ENCODE data around the gene FOXJ3. TPM values are rescaled to one million over a fixed set of nuclear protein-coding genes. Genes with fewer than 3 reads are reported as not detected.

Gene FOXJ3
- total and polyA plus RNA-seq, 4 donors, result 37.9 to 82.1 (median 39.7) TPM

DNA sequence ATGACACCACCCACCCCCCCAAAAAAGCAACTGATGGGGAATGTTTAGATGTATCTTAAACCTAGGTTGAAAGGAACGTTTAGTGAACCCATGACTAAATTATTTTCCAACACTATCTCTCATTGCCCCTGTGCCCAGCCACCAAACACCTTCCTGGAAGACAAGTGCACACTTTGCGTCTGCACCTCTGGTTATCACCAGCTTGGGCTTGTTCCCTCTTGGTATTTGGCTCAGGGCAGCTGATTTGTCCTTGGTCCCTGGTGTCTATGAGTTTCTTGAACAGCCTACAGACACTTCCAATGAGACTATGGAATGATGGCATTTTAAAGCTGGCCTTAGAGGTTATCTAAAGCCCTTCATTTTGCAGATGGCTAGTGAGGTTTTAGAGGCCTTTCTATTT, 30.1 kb upstream of the FOXJ3 start:
- no peaks in the 10 kb centered on the region for H3K36me3 ChIP-seq (ENCODE audit: control insufficient read depth, insufficient read depth, low read length)
- H3K27me3 ChIP-seq (ENCODE audit: control insufficient read depth, insufficient read depth, low read length), result no peaks in the 10 kb centered on the region
- H3K27ac ChIP-seq (ENCODE audit: low read depth, low read length), result no peak overlapping the region
- no peak for DNase-seq (ENCODE audit: low read depth in 4 of 6, low spot score in 6 of 6)
- H3K4me3 ChIP-seq (ENCODE audit: low read depth, low read length), result no peak overlapping the region
- 86% methylated on average over 2 of the region's 2 CpGs for WGBS (ENCODE audit: insufficient coverage)
- H3K4me1 ChIP-seq (ENCODE audit: control insufficient read depth, insufficient read depth, low read length), result no peaks in the 10 kb centered on the region
- H3K9me3 ChIP-seq (ENCODE audit: control insufficient read depth, insufficient read depth, low read length), result no peaks in the 10 kb centered on the region

DNA sequence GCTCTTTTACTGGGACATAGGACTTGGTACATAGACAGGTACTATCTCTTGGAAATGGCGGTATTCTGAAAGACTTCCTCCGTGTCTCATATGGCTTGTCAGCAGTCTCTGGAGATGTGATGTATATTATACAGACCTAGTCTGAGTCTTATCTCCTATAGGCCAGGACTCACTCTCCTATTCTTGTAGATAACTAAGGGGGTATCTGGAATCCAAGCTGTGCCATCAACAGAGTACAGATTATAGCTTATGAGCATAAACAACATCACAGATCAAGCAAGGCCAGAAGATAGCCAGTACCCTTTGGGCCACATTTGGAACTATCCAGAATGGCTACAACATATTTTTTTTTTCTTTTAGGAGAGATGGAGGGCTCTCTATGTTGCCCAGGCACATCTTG, 29.5 kb upstream of the FOXJ3 start:
- DNase-seq (ENCODE audit: low read depth in 4 of 6, low spot score in 6 of 6), result no peak
- H3K27me3 ChIP-seq (ENCODE audit: control insufficient read depth, insufficient read depth, low read length), result no peaks in the 10 kb centered on the region
- H3K9me3 ChIP-seq (ENCODE audit: control insufficient read depth, insufficient read depth, low read length), result no peaks in the 10 kb centered on the region
- H3K4me3 ChIP-seq (ENCODE audit: low read depth, low read length), result no peak overlapping the region
- no peak overlapping the region for H3K27ac ChIP-seq (ENCODE audit: low read depth, low read length)
- no peaks in the 10 kb centered on the region for H3K4me1 ChIP-seq (ENCODE audit: control insufficient read depth, insufficient read depth, low read length)
- WGBS (ENCODE audit: insufficient coverage), result no CpG with 5 or more reads among the region's 2 CpGs
- no peaks in the 10 kb centered on the region for H3K36me3 ChIP-seq (ENCODE audit: control insufficient read depth, insufficient read depth, low read length)

DNA sequence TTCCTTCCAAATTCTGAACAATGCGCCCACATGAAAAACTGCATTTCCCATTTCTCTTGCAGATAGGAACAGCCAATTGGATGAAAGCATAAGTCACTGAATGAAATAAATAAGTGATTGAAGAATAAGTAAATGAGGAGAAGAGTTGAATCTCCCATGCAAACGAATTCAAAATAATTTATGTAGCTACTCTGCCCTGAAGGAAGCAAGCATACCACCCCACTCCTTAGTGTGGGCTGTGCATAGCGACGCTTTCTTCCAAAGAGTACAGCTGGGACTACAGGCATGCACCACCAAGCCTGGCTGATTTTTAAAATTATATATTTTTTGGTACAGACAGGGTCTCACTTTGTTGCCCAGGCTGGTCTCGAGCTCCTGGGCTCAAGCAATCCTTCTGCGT, 29.1 kb upstream of the FOXJ3 start:
- H3K4me3 ChIP-seq (ENCODE audit: low read depth, low read length), result no peak overlapping the region
- H3K9me3 ChIP-seq (ENCODE audit: control insufficient read depth, insufficient read depth, low read length), result no peaks in the 10 kb centered on the region
- H3K27ac ChIP-seq (ENCODE audit: low read depth, low read length), result no peak overlapping the region
- no peaks in the 10 kb centered on the region for H3K4me1 ChIP-seq (ENCODE audit: control insufficient read depth, insufficient read depth, low read length)
- H3K27me3 ChIP-seq (ENCODE audit: control insufficient read depth, insufficient read depth, low read length), result no peaks in the 10 kb centered on the region
- DNase-seq (ENCODE audit: low read depth in 4 of 6, low spot score in 6 of 6), result no peak
- H3K36me3 ChIP-seq (ENCODE audit: control insufficient read depth, insufficient read depth, low read length), result no peaks in the 10 kb centered on the region
- WGBS (ENCODE audit: insufficient coverage), result 85% methylated on average over 2 of the region's 6 CpGs

GRCh38 chr1:42359466-42359865, 24.4 kb upstream of the FOXJ3 start:
- peak in 1 of 6 donors; percentile 19 for DNase-seq (ENCODE audit: low read depth in 4 of 6, low spot score in 6 of 6)
- WGBS (ENCODE audit: insufficient coverage), result 80% methylated on average over 1 of the region's 1 CpG
- H3K4me1 ChIP-seq (ENCODE audit: control insufficient read depth, insufficient read depth, low read length), result no peaks in the 10 kb centered on the region
- H3K36me3 ChIP-seq (ENCODE audit: control insufficient read depth, insufficient read depth, low read length), result no peaks in the 10 kb centered on the region
- no peaks in the 10 kb centered on the region for H3K27me3 ChIP-seq (ENCODE audit: control insufficient read depth, insufficient read depth, low read length)
- H3K4me3 ChIP-seq (ENCODE audit: low read depth, low read length), result no peak overlapping the region
- no peaks in the 10 kb centered on the region for H3K9me3 ChIP-seq (ENCODE audit: control insufficient read depth, insufficient read depth, low read length)
- H3K27ac ChIP-seq (ENCODE audit: low read depth, low read length), result no peak overlapping the region

DNA sequence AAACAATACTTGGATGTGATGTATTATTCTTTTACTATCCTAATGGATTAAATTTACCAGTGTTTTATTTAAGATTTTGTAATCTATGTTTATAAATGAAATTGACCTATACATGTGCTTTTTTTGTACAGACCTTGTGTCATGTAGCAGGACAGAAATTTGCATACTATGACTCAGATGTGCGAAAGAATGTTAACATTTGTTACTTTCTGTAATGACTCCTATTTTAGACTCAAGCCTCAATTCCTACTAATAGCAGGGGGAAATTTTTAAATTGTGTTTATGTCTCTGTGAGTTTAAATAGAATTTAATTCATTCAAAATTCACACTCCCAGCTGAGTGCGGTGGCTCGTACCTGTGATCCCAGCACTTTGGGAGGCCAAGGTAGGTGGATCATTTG, 23.8 kb upstream of the FOXJ3 start:
- Histone ChIP-seq H3K4me3 (ENCODE audit: low read depth, low read length) (no peak overlapping the region), H3K4me1 (ENCODE audit: control insufficient read depth, insufficient read depth, low read length) (no peaks in the 10 kb centered on the region), H3K9me3 (ENCODE audit: control insufficient read depth, insufficient read depth, low read length) (no peaks in the 10 kb centered on the region), H3K27ac (ENCODE audit: low read depth, low read length) (no peak overlapping the region), H3K27me3 (ENCODE audit: control insufficient read depth, insufficient read depth, low read length) (no peaks in the 10 kb centered on the region), H3K36me3 (ENCODE audit: control insufficient read depth, insufficient read depth, low read length) (no peaks in the 10 kb centered on the region)
- DNase-seq (ENCODE audit: low read depth in 4 of 6, low spot score in 6 of 6), result no peak
- WGBS (ENCODE audit: insufficient coverage), result no CpG with 5 or more reads among the region's 3 CpGs

GRCh38 chr1:42350086-42350485, 15.1 kb upstream of the FOXJ3 start:
- 0% methylated on average over 1 of the region's 1 CpG for WGBS (ENCODE audit: insufficient coverage)
- no peak overlapping the region for H3K27ac ChIP-seq (ENCODE audit: low read depth, low read length)
- no peak overlapping the region for H3K4me3 ChIP-seq (ENCODE audit: low read depth, low read length)
- H3K27me3 ChIP-seq (ENCODE audit: control insufficient read depth, insufficient read depth, low read length), result no peaks in the 10 kb centered on the region
- peak in 2 of 6 donors; percentile 33 to 64 for DNase-seq (ENCODE audit: low read depth in 4 of 6, low spot score in 6 of 6)
- H3K9me3 ChIP-seq (ENCODE audit: control insufficient read depth, insufficient read depth, low read length), result no peaks in the 10 kb centered on the region
- H3K36me3 ChIP-seq (ENCODE audit: control insufficient read depth, insufficient read depth, low read length), result no peaks in the 10 kb centered on the region
- no peaks in the 10 kb centered on the region for H3K4me1 ChIP-seq (ENCODE audit: control insufficient read depth, insufficient read depth, low read length)

DNA sequence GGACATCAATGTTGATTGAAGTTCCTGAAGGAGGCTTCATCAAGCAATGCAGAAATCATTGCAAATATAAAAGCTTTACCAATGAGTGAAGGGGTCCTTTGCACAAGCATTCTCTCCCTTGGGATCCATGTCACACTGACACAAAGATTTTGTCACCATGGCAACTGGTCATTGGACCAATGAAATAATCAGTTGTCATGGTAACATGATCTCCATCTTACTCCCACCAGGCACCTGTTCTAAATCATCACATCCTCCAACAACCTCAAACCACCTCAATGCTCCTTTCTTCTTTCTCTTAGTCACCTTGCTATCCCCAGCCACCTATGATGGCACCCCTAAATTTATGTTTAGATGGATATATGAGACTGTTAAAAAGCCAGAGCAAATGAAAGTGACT, 13.5 kb upstream of the FOXJ3 start:
- no peaks in the 10 kb centered on the region for H3K4me1 ChIP-seq (ENCODE audit: control insufficient read depth, insufficient read depth, low read length)
- H3K27ac ChIP-seq (ENCODE audit: low read depth, low read length), result no peak overlapping the region
- no peaks in the 10 kb centered on the region for H3K27me3 ChIP-seq (ENCODE audit: control insufficient read depth, insufficient read depth, low read length)

GRCh38 chr1:42343049-42343448, 8.0 kb upstream of the FOXJ3 start:
- no peak for DNase-seq (ENCODE audit: low read depth in 4 of 6, low spot score in 6 of 6)
- Histone ChIP-seq H3K27ac (ENCODE audit: low read depth, low read length) (no peak overlapping the region), H3K36me3 (ENCODE audit: control insufficient read depth, insufficient read depth, low read length) (no peaks in the 10 kb centered on the region), H3K4me1 (ENCODE audit: control insufficient read depth, insufficient read depth, low read length) (no peaks in the 10 kb centered on the region), H3K4me3 (ENCODE audit: low read depth, low read length) (no peak overlapping the region), H3K27me3 (ENCODE audit: control insufficient read depth, insufficient read depth, low read length) (no peaks in the 10 kb centered on the region), H3K9me3 (ENCODE audit: control insufficient read depth, insufficient read depth, low read length) (no peaks in the 10 kb centered on the region)
- WGBS (ENCODE audit: insufficient coverage), result 83% methylated on average over 4 of the region's 5 CpGs

More for the DNA sequence above, 13.5 kb upstream of the FOXJ3 start:
- H3K9me3 ChIP-seq (ENCODE audit: control insufficient read depth, insufficient read depth, low read length), result no peaks in the 10 kb centered on the region
- DNase-seq (ENCODE audit: low read depth in 4 of 6, low spot score in 6 of 6), result peak in 2 of 6 donors; percentile 67 to 93
- no peak overlapping the region for H3K4me3 ChIP-seq (ENCODE audit: low read depth, low read length)
- no peaks in the 10 kb centered on the region for H3K36me3 ChIP-seq (ENCODE audit: control insufficient read depth, insufficient read depth, low read length)

DNA sequence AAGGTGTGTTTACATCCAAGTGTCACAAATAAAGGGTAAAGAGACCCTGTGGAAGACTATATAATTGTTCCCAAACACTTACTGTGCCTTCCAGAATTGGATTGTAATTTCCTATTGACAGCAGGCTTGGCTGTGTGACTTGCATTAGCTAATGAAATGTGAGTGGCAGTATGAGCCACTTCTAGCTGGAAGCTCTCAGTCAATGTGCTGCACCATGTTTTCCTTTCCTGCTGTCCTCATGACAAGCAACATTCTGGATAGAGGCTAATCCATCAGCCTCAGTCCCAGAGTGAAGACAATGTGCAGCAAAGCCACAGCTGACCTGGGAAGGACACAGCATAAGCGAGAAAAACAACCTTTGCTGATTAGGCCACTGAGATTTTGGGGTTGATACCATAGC, 5.9 kb upstream of the FOXJ3 start:
- Histone ChIP-seq H3K9me3 (ENCODE audit: control insufficient read depth, insufficient read depth, low read length) (no peaks in the 10 kb centered on the region), H3K4me3 (ENCODE audit: low read depth, low read length) (no peak overlapping the region), H3K4me1 (ENCODE audit: control insufficient read depth, insufficient read depth, low read length) (no peaks in the 10 kb centered on the region), H3K27me3 (ENCODE audit: control insufficient read depth, insufficient read depth, low read length) (no peaks in the 10 kb centered on the region), H3K27ac (ENCODE audit: low read depth, low read length) (no peak overlapping the region), H3K36me3 (ENCODE audit: control insufficient read depth, insufficient read depth, low read length) (no peaks in the 10 kb centered on the region)
- WGBS (ENCODE audit: insufficient coverage), result no CpG with 5 or more reads among the region's 1 CpG
- DNase-seq (ENCODE audit: low read depth in 4 of 6, low spot score in 6 of 6), result peak in 2 of 6 donors; percentile 17 to 47

DNA sequence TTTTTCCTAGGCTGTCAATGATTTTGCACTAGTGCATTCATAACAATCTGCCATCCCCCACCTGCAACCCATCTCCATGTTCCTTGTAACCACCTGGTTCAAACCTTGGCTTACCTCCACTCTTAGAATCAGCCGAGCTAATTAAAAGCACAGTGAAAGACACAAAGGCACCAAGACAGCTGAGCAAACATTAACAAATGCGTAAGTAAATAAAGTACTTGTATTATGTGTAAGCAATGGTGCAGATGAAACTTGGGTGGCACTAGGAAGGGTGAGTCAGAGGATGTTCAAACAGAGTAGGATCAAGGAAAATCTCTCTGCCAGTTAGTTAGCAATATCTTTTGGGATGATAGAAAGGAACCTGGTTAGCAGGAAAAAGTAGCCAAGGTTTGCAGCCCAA, 5.1 kb upstream of the FOXJ3 start:
- 80% methylated on average over 1 of the region's 2 CpGs for WGBS (ENCODE audit: insufficient coverage)
- H3K9me3 ChIP-seq (ENCODE audit: control insufficient read depth, insufficient read depth, low read length), result no peaks in the 10 kb centered on the region
- no peaks in the 10 kb centered on the region for H3K27me3 ChIP-seq (ENCODE audit: control insufficient read depth, insufficient read depth, low read length)
- H3K4me3 ChIP-seq (ENCODE audit: low read depth, low read length), result no peak overlapping the region
- no peaks in the 10 kb centered on the region for H3K36me3 ChIP-seq (ENCODE audit: control insufficient read depth, insufficient read depth, low read length)
- peaks cover 5% of the 10 kb centered on the region for H3K4me1 ChIP-seq (ENCODE audit: control insufficient read depth, insufficient read depth, low read length)
- H3K27ac ChIP-seq (ENCODE audit: low read depth, low read length), result no peak overlapping the region
- DNase-seq (ENCODE audit: low read depth in 4 of 6, low spot score in 6 of 6), result no peak

All from spinal cord (tissue), 10 donors.